Measurements from ENCODE around the gene ERI3.

The ERI3 gene

DNA sequence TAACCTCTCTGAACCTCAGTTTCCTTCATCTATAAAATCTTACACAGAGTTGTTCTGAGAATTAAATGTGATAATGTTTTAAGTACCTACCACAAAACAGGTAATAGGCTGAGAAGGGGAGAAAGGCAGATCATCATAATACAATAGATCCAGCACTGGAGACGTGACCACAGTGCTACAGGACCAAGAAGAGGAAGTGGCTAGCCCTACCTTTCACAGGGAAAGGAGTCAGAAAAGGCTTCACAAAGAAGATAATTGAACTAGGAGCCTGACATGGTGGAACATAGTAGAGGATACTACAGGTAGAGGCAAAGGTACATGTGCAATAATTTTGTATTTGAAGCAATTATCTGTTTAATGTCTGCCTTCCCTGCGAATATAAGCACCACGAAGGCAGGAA lies 45.1 kb downstream of the ERI3 start:
- no peak for TF ChIP-seq CTCF (IDR thresholded peaks at IDR 0.05; ENCODE audit: insufficient read depth, missing control alignments)

DNA sequence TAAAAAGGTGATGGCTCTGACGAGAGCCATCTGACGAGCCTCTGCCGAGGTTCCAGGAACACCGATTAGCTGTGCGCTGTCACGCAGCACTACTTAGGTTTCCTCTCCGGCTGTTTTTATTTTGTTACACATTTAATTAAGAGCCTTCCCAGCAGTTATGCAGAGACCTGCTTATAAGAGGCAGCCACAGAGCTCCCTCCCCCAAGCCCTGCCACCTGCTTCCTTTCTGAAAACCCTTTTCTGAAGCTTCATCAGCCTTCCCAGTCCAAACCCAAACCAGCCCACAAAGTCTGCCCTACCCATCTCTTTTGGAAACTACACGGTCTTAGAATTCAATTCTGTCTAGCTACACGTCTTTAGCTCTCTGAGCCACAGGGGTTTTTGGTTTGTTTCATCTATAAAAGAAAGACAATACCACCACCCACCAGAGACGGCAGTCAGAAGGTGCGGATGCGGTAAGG lies 49.1 kb downstream of the ERI3 start:
- no peak for TF ChIP-seq CTCF (IDR thresholded peaks at IDR 0.05; ENCODE audit: insufficient read depth, missing control alignments)
- DNase-seq (ENCODE audit: insufficient read length, low spot score) = no peak
- FAIRE-seq = no peak

More for the DNA sequence above, 45.1 kb downstream of the ERI3 start:
- peak; percentile 35 for FAIRE-seq
- DNase-seq (ENCODE audit: insufficient read length, low spot score) = no peak

- TF ChIP-seq CTCF (IDR thresholded peaks at IDR 0.05; ENCODE audit: insufficient read depth, missing control alignments) = no peak
- FAIRE-seq (no peak), DNase-seq (ENCODE audit: insufficient read length, low spot score) (no peak)
Observed at GRCh38 chr1:44303532-44303931, 51.5 kb downstream of the ERI3 start.

DNA sequence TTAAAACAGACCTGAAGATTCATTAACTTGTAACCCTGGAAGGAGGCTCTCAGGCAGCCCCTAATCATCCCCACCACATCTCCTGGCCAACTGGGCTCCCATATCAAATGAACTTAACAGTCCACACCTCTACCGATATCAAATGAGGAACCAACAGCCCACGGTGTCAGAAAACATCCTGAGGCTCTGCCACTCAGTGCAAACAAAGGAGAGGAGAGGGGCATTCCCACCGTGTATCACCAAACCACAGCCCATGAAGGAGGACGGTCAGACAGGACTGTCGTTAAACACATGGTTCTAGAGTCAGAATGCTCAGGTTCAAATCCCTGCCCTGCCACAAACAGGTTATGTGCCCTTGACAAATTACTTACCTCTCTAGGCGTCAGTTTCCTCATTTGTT lies 52.5 kb downstream of the ERI3 start:
- no peak for TF ChIP-seq CTCF (IDR thresholded peaks at IDR 0.05; ENCODE audit: insufficient read depth, missing control alignments)
- DNase-seq (ENCODE audit: insufficient read length, low spot score) (no peak), FAIRE-seq (no peak)

- no peak for TF ChIP-seq CTCF (IDR thresholded peaks at IDR 0.05; ENCODE audit: insufficient read depth, missing control alignments)
Observed at GRCh38 chr1:44301442-44301841, 53.6 kb downstream of the ERI3 start.

DNA sequence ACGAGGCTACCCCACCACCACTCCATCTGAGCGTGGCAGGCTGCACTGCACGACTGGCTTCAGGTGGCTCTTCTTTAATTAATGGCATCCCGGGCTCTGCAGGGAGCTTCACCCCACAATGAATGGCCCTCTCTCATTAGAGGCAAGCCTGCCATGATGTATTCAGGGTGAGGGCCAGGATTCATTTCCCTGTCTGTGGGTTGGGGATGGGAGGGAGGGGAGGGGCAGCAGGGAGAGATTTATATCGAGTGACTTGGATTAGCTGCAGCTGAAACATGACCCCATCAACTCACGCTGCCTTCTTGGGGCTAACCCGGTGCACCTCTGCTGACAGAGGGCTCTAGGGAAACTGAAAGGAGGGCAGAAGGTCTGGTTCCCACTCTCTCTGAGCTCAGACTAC lies 54.2 kb downstream of the ERI3 start:
- FAIRE-seq (no peak), DNase-seq (ENCODE audit: insufficient read length, low spot score) (no peak)
- TF ChIP-seq CTCF (IDR thresholded peaks at IDR 0.05; ENCODE audit: insufficient read depth, missing control alignments) = no peak

More at GRCh38 chr1:44301442-44301841, 53.6 kb downstream of the ERI3 start:
- no peak for DNase-seq (ENCODE audit: insufficient read length, low spot score)
- no peak for FAIRE-seq

DNA sequence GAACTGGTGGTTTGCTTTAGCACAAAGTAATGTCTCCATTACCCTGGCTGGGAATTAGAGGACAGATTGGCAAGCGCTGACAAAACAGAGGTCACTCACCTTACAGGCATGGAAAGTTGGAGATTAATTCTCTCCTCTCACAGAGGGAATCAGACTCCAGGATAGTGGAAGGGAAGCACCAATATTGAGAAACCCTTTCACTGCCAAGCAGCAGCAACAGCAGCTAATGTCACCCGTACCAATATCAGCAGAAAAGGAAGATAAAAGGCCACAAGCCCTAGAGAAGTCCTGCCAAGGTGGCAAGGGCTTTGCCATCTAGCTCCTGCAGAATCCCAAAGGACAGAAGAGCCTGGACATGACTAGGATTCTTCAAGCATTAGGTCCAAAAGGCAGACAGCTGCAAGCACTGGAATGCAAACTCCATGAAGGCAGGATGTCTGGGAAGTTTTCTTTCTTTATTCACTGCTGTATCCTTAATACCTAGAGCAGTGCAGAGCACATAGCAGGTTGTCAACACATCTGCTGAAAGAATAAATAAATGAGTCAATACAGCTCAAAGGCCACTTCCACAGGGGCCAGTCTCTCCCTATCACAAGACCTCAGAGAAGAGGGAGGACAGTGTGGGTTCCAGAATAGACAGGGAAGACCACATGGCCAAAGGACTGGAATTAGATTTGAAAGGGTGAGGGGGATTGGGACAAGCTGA lies 57.2 kb downstream of the ERI3 start:
- no peak for FAIRE-seq
- TF ChIP-seq CTCF (IDR thresholded peaks at IDR 0.05; ENCODE audit: insufficient read depth, missing control alignments) = no peak
- DNase-seq (ENCODE audit: insufficient read length, low spot score) = no peak

Data from D721Med (cell line).